HG02588 (cell line): Measurements from ENCODE around the gene CLDN1.
"Not testable (repeated sequence)": the region's sequence is repeated elsewhere in the genome, so short reads cannot be mapped to it uniquely, and the experiment has no call there.

ENCODE experiments used
- ATAC-seq: cut with Tn5 transposase; IDR thresholded peaks from one replicate; pipeline ENCODE4 v1.9.1; 2021; ENCODE audit warnings: mild to moderate bottlenecking, moderate library complexity; ENCODE audit not compliant: unreplicated experiment

The CLDN1 gene

DNA sequence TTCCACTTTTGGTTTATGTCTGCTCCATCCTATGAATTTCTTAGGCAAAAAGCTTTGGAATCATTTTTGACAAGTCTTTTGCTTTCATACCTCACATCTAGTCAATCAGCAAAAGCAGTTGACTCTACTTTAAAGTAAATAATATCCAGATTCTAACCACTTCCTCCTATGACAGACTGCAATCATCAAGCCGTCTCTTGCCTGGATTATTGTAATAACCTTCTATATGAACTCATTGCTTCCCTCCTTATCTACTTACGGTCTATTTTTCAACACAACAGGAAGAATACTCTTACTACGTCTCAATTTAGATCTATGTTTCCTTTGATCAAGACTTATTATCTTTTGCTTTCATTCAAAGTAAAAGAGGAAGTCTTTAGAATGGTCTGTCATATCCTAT lies 20.7 kb downstream of the CLDN1 start:
- ATAC-seq, result no peak

- no peak for ATAC-seq
Measured at GRCh38 chr3:190299969-190300368, 22.3 kb downstream of the CLDN1 start.

GRCh38 chr3:190294030-190294429 lies 28.2 kb downstream of the CLDN1 start:
- no peak for ATAC-seq

DNA sequence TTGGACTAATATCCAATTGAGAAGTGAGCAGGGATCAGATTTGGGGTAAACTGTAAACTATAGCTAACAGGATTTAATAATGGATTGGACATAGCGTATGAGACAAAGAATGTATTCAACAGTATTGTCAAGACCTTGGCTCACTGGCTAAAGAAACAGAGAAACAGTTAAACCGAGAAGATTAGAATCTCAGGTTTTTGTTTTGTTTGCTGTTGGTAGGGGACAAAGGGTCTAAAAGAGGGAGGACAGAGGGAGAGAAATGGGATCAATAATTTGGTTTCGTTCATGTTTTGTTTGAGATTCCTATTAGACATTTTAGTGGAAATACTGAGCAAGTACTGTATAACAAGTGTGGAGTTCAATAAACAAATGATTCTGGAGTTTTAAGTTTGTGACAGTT lies 28.6 kb downstream of the CLDN1 start:
- ATAC-seq, result no peak

GRCh38 chr3:190291994-190292584 lies 30.2 kb downstream of the CLDN1 start:
- ATAC-seq, result no peak

- no peak for ATAC-seq
Measured at GRCh38 chr3:190289989-190290388, 32.3 kb downstream of the CLDN1 start.

- no peak for ATAC-seq
Measured at GRCh38 chr3:190288836-190289235, 33.4 kb downstream of the CLDN1 start.

DNA sequence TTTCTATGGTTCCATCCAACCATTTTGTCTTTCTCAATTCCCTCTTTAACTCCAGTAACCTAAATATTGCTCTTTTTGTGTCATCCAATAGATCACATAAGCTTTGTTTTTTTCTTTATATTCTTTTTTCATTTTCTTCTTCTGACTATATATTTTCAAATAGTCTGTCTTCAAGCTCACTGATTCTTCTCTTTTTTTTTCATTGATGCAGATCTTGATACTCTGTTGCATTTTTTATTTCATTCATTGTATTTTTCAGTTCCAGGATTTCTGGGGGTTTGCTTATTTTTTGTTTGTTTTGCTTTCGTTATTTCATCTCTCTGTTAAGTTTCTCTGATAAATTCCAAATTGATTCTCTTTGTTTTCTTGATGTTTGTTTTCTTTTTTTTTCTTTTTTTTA lies 36.2 kb downstream of the CLDN1 start:
- no peak for ATAC-seq

GRCh38 chr3:190281308-190282051 lies 40.8 kb downstream of the CLDN1 start:
- ATAC-seq, result no peak

GRCh38 chr3:190279690-190280089 lies 42.6 kb downstream of the CLDN1 start:
- no peak for ATAC-seq

DNA sequence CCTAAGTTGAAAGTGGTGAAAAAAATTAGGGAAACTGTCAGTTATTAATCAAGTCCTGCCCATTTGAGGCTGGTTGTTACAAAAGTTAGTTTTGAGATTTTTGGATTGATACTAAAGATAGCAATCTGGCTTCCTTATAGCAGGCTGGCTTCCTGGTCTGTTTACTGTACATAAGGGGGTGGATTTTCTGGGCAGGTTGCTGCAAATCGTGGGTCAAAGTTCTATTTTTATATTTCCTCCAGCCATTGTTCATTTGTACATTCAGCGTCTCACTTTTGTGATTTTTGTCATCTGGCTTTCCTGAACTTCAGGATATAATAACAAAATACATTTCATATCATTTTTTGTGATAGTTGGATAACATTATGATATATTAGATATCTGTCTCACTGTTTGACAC lies 49.5 kb downstream of the CLDN1 start:
- no peak for ATAC-seq

DNA sequence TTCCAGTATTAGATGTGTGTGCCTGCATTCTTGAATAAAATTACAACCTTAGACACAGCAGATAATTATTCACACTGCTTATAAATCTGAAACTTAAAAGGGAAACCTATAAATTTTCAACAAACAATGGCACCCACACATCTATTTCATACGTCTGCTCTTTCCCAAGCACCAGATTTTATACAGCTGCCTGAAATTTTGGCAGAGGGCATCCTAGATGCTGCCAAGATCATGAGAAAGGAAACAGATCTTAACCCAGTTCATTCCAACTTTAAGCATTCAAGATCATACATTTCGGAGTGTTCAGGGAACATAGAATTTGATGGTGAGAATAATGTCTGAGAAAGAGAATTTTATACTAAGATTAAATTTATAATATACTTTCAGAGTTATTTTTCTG lies 53.1 kb downstream of the CLDN1 start:
- no peak for ATAC-seq

DNA sequence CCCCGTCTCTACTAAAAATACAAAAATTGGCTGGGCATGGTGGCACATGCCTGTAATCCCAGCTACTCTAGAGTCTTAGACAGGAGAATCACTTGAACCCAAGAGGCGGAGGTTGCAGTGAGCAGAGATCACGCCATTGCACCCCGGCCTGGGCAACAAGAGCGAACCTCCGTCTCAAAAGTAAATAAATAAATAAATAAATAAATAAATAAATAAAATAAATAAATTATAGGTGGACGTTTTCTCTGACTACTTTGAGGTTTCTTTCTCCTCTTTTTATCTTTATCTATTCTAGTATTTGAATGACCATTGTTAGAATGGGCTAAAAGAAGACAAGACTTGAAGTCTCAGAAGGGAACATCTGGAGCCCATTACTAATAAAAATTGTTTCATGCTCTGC lies 54.8 kb downstream of the CLDN1 start:
- not testable (repeated sequence) for ATAC-seq

GRCh38 chr3:190266913-190267290 lies 55.3 kb downstream of the CLDN1 start:
- ATAC-seq, result no peak

GRCh38 chr3:190266265-190266912 lies 55.9 kb downstream of the CLDN1 start:
- no peak for ATAC-seq

GRCh38 chr3:190265796-190266195 lies 56.5 kb downstream of the CLDN1 start:
- no peak for ATAC-seq

- ATAC-seq, result no peak
Measured at GRCh38 chr3:190265126-190265525, 57.1 kb downstream of the CLDN1 start.

- no peak for ATAC-seq
Measured at GRCh38 chr3:190261740-190262139, 60.5 kb downstream of the CLDN1 start.

DNA sequence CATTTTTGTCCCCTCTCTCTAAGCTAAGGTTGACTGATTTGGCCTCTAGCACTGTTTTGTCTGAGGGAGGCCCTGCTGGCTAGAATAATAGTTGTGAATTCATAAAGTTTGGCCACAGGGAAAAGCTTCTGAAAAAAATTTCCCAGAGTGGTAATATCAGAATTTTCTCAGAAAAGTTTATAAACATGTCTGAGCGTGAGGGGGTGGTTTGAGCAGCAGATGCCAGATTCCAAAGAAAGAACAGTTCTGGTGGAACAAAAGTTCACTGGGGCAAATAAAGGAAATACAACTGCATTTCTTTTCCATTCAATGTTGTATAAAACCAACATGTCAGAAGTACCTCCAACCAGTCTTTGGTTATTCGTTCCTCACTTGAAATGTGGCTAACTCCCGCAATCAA lies 61.2 kb downstream of the CLDN1 start:
- no peak for ATAC-seq

- ATAC-seq, result no peak
Measured at GRCh38 chr3:190260301-190260700, 61.9 kb downstream of the CLDN1 start.

- ATAC-seq, result no peak
Measured at GRCh38 chr3:190258634-190259033, 63.6 kb downstream of the CLDN1 start.
